OCI-LY3 (cell line): ENCODE measurements around the gene KRT39.

Experiments used
- H2AFZ ChIP-seq: fragments of 200-600, 300-600 bp; shearing (Covaris generic); 2 replicates; pipeline ENCODE4 v1.6.0; 2014; ENCODE audit warnings: antibody characterized with exemption, low read depth, low read length
- H3K27ac ChIP-seq: fragments of 200-600, 300-600 bp; sonication (generic); 2 replicates; pipeline ENCODE4 v1.5.1; 2014; ENCODE audit warnings: mild to moderate bottlenecking, low read length, moderate library complexity, mixed read lengths
- H3K27me3 ChIP-seq: fragments of 200-600, 300-600 bp; sonication (generic); 2 replicates; pipeline ENCODE4 v1.6.1; 2014; ENCODE audit warnings: low read depth, low read length, mixed read lengths
- H3K36me3 ChIP-seq: fragments of 200-600, 300-600 bp; sonication (generic); replicated peaks from 2 replicates; pipeline ENCODE3; 2014; ENCODE audit warnings: low read depth, low read length, mixed read lengths
- H3K4me1 ChIP-seq: fragments of 300-600, 200-600 bp; sonication (generic); 2 replicates; pipeline ENCODE4 v1.6.1; 2014; ENCODE audit warnings: low read length, mixed read lengths
- H3K4me2 ChIP-seq: fragments of 200-600, 300-600 bp; sonication (generic); 2 replicates; pipeline ENCODE4 v1.6.1; 2014; ENCODE audit warnings: low read length, mixed read lengths
- H3K4me3 ChIP-seq: fragments of 300-600, 200-600 bp; sonication (generic); 2 replicates; pipeline ENCODE4 v1.5.1; 2014; ENCODE audit warnings: antibody characterized with exemption, mild to moderate bottlenecking, low read length, moderate library complexity
- H3K79me2 ChIP-seq: fragments of 300-600, 200-600 bp; shearing (Covaris generic); 2 replicates; pipeline ENCODE4 v1.6.1; 2014; ENCODE audit warnings: mild to moderate bottlenecking, low read length, mixed read lengths
- H3K9ac ChIP-seq: fragments of 300-600, 200-600 bp; shearing (Covaris generic); 2 replicates; pipeline ENCODE4 v1.6.0; 2014; ENCODE audit warnings: mild to moderate bottlenecking, low read length, moderate library complexity
- H3K9me3 ChIP-seq: fragments of 200-600, 300-600 bp; shearing (Covaris generic); 2 replicates; pipeline ENCODE4 v1.6.1; 2014; ENCODE audit warnings: low read length, mixed read lengths; ENCODE audit not compliant: insufficient read depth
- H4K20me1 ChIP-seq: fragments of 200-600, 300-600 bp; sonication (generic); 2 replicates; pipeline ENCODE4 v1.6.1; 2016; ENCODE audit warnings: low read length, mixed read lengths; ENCODE audit not compliant: insufficient read depth
- CTCF ChIP-seq: fragments of 200-600, 300-600 bp; sonication (generic); IDR thresholded peaks from 2 replicates; pipeline ENCODE4 v1.5.1; 2014; ENCODE audit warnings: antibody characterized with exemption, low read length, low read depth
- EZH2phosphoT487 ChIP-seq: fragments of 200-600 bp; shearing (Covaris generic); IDR thresholded peaks from 2 replicates; pipeline ENCODE4 v1.6.1; 2018; ENCODE audit warnings: antibody characterized with exemption, mixed run types, low read depth

Gene KRT39

GRCh38 chr17:40963838-40964237 is 2.9 kb downstream of the KRT39 start:
- TF ChIP-seq CTCF (peak; percentile 59), EZH2phosphoT487 (no peak)
- H3K4me2 ChIP-seq, result no peak overlapping the region
- H2AFZ ChIP-seq, result no peak overlapping the region

DNA sequence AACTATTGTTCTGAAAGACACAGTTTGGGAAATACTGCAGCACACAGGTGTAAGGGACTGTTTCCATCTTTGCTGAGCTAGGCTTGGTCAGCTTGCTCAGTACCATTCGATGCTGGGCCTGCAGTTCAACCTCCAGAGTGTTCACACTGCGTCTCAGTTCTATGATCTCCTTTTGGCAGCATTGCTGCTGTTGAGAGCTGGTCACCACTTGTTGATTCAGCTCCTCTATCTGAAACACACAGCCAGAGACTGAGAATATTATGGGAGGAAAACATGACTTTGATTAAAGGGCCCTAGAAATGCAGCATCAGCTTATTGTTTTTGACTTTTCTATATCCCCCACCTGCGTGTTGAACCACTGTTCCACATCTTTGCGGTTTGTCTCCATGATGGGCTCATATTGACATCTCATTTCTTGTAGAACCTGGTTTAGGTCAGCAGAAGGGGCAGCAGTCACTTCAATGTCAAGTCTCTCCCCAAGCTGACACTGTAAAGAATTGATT is 4.6 kb downstream of the KRT39 start:
- H3K4me2 ChIP-seq, result no peak overlapping the region
- no peak overlapping the region for H3K4me3 ChIP-seq
- no peaks in the 10 kb centered on the region for H4K20me1 ChIP-seq
- no peaks in the 10 kb centered on the region for H3K9me3 ChIP-seq
- H3K9ac ChIP-seq, result no peak overlapping the region
- H2AFZ ChIP-seq, result no peak overlapping the region
- H3K27ac ChIP-seq, result no peak overlapping the region
- TF ChIP-seq CTCF, result no peak
- TF ChIP-seq EZH2phosphoT487, result no peak
- no peaks in the 10 kb centered on the region for H3K4me1 ChIP-seq
- peaks cover 23% of the 10 kb centered on the region; the same call in 1 of the 2 replicates for H3K27me3 ChIP-seq
- H3K79me2 ChIP-seq, result no peaks in the 10 kb centered on the region
- no peaks in the 10 kb centered on the region for H3K36me3 ChIP-seq

More at GRCh38 chr17:40963838-40964237, 2.9 kb downstream of the KRT39 start:
- H3K9ac ChIP-seq, result no peak overlapping the region
- H3K36me3 ChIP-seq, result no peaks in the 10 kb centered on the region
- H3K27ac ChIP-seq, result no peak overlapping the region
- H4K20me1 ChIP-seq, result no peaks in the 10 kb centered on the region
- no peaks in the 10 kb centered on the region for H3K79me2 ChIP-seq
- H3K4me3 ChIP-seq, result no peak overlapping the region
- H3K9me3 ChIP-seq, result no peaks in the 10 kb centered on the region
- peaks cover 18% of the 10 kb centered on the region; the same call in 1 of the 2 replicates for H3K27me3 ChIP-seq
- no peaks in the 10 kb centered on the region for H3K4me1 ChIP-seq

- no peak for TF ChIP-seq EZH2phosphoT487
- no peak for TF ChIP-seq CTCF
- H3K4me3 ChIP-seq, result no peak overlapping the region
- H3K9ac ChIP-seq, result no peak overlapping the region
- H3K27me3 ChIP-seq, result peaks cover 20% of the 10 kb centered on the region; the same call in 1 of the 2 replicates
- no peaks in the 10 kb centered on the region for H3K4me1 ChIP-seq
- no peaks in the 10 kb centered on the region for H4K20me1 ChIP-seq
- H3K4me2 ChIP-seq, result no peak overlapping the region
- no peaks in the 10 kb centered on the region for H3K9me3 ChIP-seq
- no peaks in the 10 kb centered on the region for H3K36me3 ChIP-seq
- H3K79me2 ChIP-seq, result no peaks in the 10 kb centered on the region
- no peak overlapping the region for H3K27ac ChIP-seq
- H2AFZ ChIP-seq, result no peak overlapping the region
These were observed 5.2 kb downstream of the KRT39 start for GRCh38 chr17:40961591-40961990.

DNA sequence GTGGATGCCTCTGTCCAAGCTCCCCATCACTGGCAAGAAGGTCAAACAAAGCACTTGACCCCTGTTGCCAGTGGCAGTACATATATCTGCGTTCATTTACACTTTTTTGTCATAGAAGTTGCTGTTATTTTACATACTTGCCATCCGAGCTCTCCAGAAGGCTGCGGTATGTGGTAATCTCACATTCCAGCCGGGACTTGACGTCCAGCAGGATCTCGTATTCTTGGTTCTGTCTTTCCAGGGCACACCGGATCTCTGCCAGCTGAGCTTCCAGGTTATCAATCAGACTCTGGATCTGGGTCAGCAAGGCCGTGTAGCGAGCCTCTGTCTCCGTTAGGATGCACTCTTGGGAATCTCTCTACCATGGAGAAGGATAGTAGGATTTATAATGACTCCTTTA is 6.6 kb downstream of the KRT39 start:
- H3K27ac ChIP-seq, result no peak overlapping the region
- peaks cover 17% of the 10 kb centered on the region; the same call in 1 of the 2 replicates for H3K27me3 ChIP-seq
- no peaks in the 10 kb centered on the region for H3K36me3 ChIP-seq
- H3K4me3 ChIP-seq, result no peak overlapping the region
- H3K4me1 ChIP-seq, result no peaks in the 10 kb centered on the region
- no peak overlapping the region for H2AFZ ChIP-seq
- TF ChIP-seq CTCF (no peak), EZH2phosphoT487 (no peak)
- H3K4me2 ChIP-seq, result no peak overlapping the region
- H3K9me3 ChIP-seq, result no peaks in the 10 kb centered on the region
- no peaks in the 10 kb centered on the region for H4K20me1 ChIP-seq
- no peaks in the 10 kb centered on the region for H3K79me2 ChIP-seq
- no peak overlapping the region for H3K9ac ChIP-seq
